Neural progenitor cell (in vitro differentiated cells): Measurements from ENCODE around the gene DGLUCY. TPM values are rescaled to one million over a fixed set of nuclear protein-coding genes. Genes with fewer than 3 reads are reported as not detected.

Experiments
- DNase-seq: peaks from one replicate; pipeline ENCODE4 v3.0.0-alpha.2; 2016; ENCODE audit warnings: low spot score
- H2AFZ ChIP-seq: fragments of 200-600 bp; sonication (generic); replicated peaks from 2 replicates; pipeline ENCODE4 v1.6.1; 2016; ENCODE audit warnings: antibody characterized with exemption
- H3F3A ChIP-seq: fragments of 200-600 bp; sonication (generic); 2 replicates; pipeline ENCODE4 v1.6.1; 2016; ENCODE audit warnings: antibody characterized with exemption, low read depth
- H3K27ac ChIP-seq: fragments of 200-600 bp; sonication (generic); 2 replicates; pipeline ENCODE4 v1.5.1; 2016; ENCODE audit warnings: mild to moderate bottlenecking
- H3K27me3 ChIP-seq: fragments of 200-600 bp; sonication (generic); 2 replicates; pipeline ENCODE4 v1.6.1; 2016; ENCODE audit warnings: mild to moderate bottlenecking, moderate library complexity
- H3K36me3 ChIP-seq: fragments of 200-600 bp; sonication (generic); 2 replicates; pipeline ENCODE4 v1.5.1; 2016
- H3K4me1 ChIP-seq: fragments of 200-600 bp; sonication (generic); 2 replicates; pipeline ENCODE4 v1.6.1; 2016; ENCODE audit warnings: mixed run types
- H3K4me2 ChIP-seq: fragments of 200-600 bp; sonication (generic); 2 replicates; pipeline ENCODE4 v1.6.1; 2016
- H3K4me3 ChIP-seq: fragments of 200-600 bp; sonication (generic); 2 replicates; pipeline ENCODE4 v1.5.1; 2016
- H3K79me2 ChIP-seq: fragments of 200-600 bp; sonication (generic); 2 replicates; pipeline ENCODE4 v1.6.1; 2016; ENCODE audit warnings: low read depth
- H3K9ac ChIP-seq: fragments of 200-600 bp; sonication (generic); 2 replicates; pipeline ENCODE4 v1.6.1; 2016
- H3K9me3 ChIP-seq: fragments of 200-600 bp; sonication (generic); 2 replicates; pipeline ENCODE4 v1.5.1; 2016; ENCODE audit warnings: low read depth
- H4K20me1 ChIP-seq: fragments of 200-600 bp; sonication (generic); 2 replicates; pipeline ENCODE4 v1.6.1; 2016; ENCODE audit warnings: low read depth
- H3K27ac Mint-ChIP-seq: 3 replicates; pipeline ENCODE4 v1.8.0; 2021; ENCODE audit warnings: mixed read lengths
- H3K27me3 Mint-ChIP-seq: 2 replicates; pipeline ENCODE4 v1.8.0; 2022; ENCODE audit warnings: low read depth, mild to moderate bottlenecking, inconsistent platforms, moderate library complexity, mixed read lengths; ENCODE audit not compliant: insufficient read depth
- H3K36me3 Mint-ChIP-seq: 3 replicates; pipeline ENCODE4 v1.8.0; 2021; ENCODE audit warnings: mixed read lengths
- H3K4me1 Mint-ChIP-seq: 3 replicates; pipeline ENCODE4 v1.8.0; 2021; ENCODE audit warnings: mixed read lengths
- H3K4me3 Mint-ChIP-seq: 3 replicates; pipeline ENCODE4 v1.8.0; 2021; ENCODE audit warnings: mild to moderate bottlenecking, moderate library complexity, mixed read lengths
- H3K9me3 Mint-ChIP-seq: 3 replicates; pipeline ENCODE4 v1.8.0; 2020; ENCODE audit warnings: mixed read lengths
- CTCF ChIP-seq: fragments of 200-600 bp; sonication (generic); IDR thresholded peaks from 2 replicates; pipeline ENCODE4 v1.5.1; 2017; ENCODE audit warnings: antibody characterized with exemption, mild to moderate bottlenecking
- EZH2 ChIP-seq: fragments of 200-600 bp; sonication (generic); IDR thresholded peaks from 2 replicates; pipeline ENCODE4 v1.6.1; 2017; ENCODE audit warnings: antibody characterized with exemption, mild to moderate bottlenecking, moderate library complexity
- EZH2phosphoT487 ChIP-seq: fragments of 200-600 bp; sonication (generic); IDR thresholded peaks from 2 replicates; pipeline ENCODE4 v1.6.1; 2017; ENCODE audit warnings: antibody characterized with exemption
- total RNA-seq: library from RNA; depleted of rRNA; stranded (reverse); fragments of >200 nt; gene quantifications from 2 replicates; pipeline ENCODE4 v1.2.3, GENCODE V29; 2015; ENCODE audit warnings: low replicate concordance

Gene DGLUCY
- total RNA-seq, 1 donor from 2014 or later: 17.0 TPM

- TF ChIP-seq EZH2: no peak
- no peak for TF ChIP-seq CTCF
- no peak for TF ChIP-seq EZH2phosphoT487
- peaks cover 13% of the 10 kb centered on the region for H3F3A ChIP-seq
- Mint-ChIP-seq H3K36me3 (peaks cover 40% of the 10 kb centered on the region), H3K4me3 (no peak overlapping the region), H3K27me3 (peaks cover 4% of the 10 kb centered on the region), H3K27ac (no peak overlapping the region), H3K9me3 (peaks cover 7% of the 10 kb centered on the region), H3K4me1 (peaks cover 3% of the 10 kb centered on the region)
- no peaks in the 10 kb centered on the region for H4K20me1 ChIP-seq
- H2AFZ ChIP-seq: no peak overlapping the region
- no peak overlapping the region for H3K4me2 ChIP-seq
- H3K79me2 ChIP-seq: no peaks in the 10 kb centered on the region
- no peaks in the 10 kb centered on the region for H3K36me3 ChIP-seq
- H3K27me3 ChIP-seq: no peaks in the 10 kb centered on the region
- no peaks in the 10 kb centered on the region for H3K9me3 ChIP-seq
- no peak for DNase-seq
- H3K27ac ChIP-seq: no peak overlapping the region
- H3K4me3 ChIP-seq: no peak overlapping the region
- H3K4me1 ChIP-seq: peaks cover 10% of the 10 kb centered on the region
- no peak overlapping the region for H3K9ac ChIP-seq
Observed at GRCh38 chr14:91207008-91207407, 93.1 kb downstream of the DGLUCY start.

- no peak overlapping the region for H3K9ac ChIP-seq
- no peak for DNase-seq
- no peak for TF ChIP-seq EZH2
- TF ChIP-seq EZH2phosphoT487: no peak
- TF ChIP-seq CTCF: no peak
- Mint-ChIP-seq H3K9me3 (peaks cover 5% of the 10 kb centered on the region), H3K4me3 (no peak overlapping the region), H3K27ac (no peak overlapping the region), H3K27me3 (peaks cover 7% of the 10 kb centered on the region), H3K36me3 (peaks cover 42% of the 10 kb centered on the region), H3K4me1 (no peaks in the 10 kb centered on the region)
- H3F3A ChIP-seq: no peaks in the 10 kb centered on the region
- H3K27ac ChIP-seq: no peak overlapping the region
- no peaks in the 10 kb centered on the region for H3K27me3 ChIP-seq
- no peak overlapping the region for H2AFZ ChIP-seq
- H4K20me1 ChIP-seq: no peaks in the 10 kb centered on the region
- H3K36me3 ChIP-seq: no peaks in the 10 kb centered on the region
- H3K79me2 ChIP-seq: no peaks in the 10 kb centered on the region
- H3K4me3 ChIP-seq: no peak overlapping the region
- no peaks in the 10 kb centered on the region for H3K4me1 ChIP-seq
- no peaks in the 10 kb centered on the region for H3K9me3 ChIP-seq
- no peak overlapping the region for H3K4me2 ChIP-seq
Observed at GRCh38 chr14:91211017-91211416, 97.1 kb downstream of the DGLUCY start.

- H3K4me2 ChIP-seq: no peak overlapping the region
Observed at GRCh38 chr14:91214306-91214705, 100.4 kb downstream of the DGLUCY start.

More at GRCh38 chr14:91214306-91214705, 100.4 kb downstream of the DGLUCY start:
- H3K36me3 Mint-ChIP-seq: peaks cover 32% of the 10 kb centered on the region
- Histone ChIP-seq H3K9me3 (no peaks in the 10 kb centered on the region), H3K36me3 (no peaks in the 10 kb centered on the region), H2AFZ (no peak overlapping the region), H3K4me3 (no peak overlapping the region), H3K9ac (no peak overlapping the region), H3F3A (no peaks in the 10 kb centered on the region), H3K4me1 (no peaks in the 10 kb centered on the region), H3K79me2 (no peaks in the 10 kb centered on the region), H3K27ac (no peak overlapping the region), H4K20me1 (no peaks in the 10 kb centered on the region), H3K27me3 (no peaks in the 10 kb centered on the region)
- H3K4me1 Mint-ChIP-seq: peaks cover 5% of the 10 kb centered on the region
- H3K27me3 Mint-ChIP-seq: peaks cover 5% of the 10 kb centered on the region
- H3K27ac Mint-ChIP-seq: no peak overlapping the region
- TF ChIP-seq CTCF (no peak), EZH2phosphoT487 (no peak), EZH2 (no peak)
- no peak overlapping the region for H3K4me3 Mint-ChIP-seq
- peaks cover 5% of the 10 kb centered on the region for H3K9me3 Mint-ChIP-seq
- no peak for DNase-seq
